Measurements from ENCODE around the gene SEMA4D.
A peak's percentile ranks its signal among the peaks of the same experiment; 100 is the strongest.

The SEMA4D gene, protein sequence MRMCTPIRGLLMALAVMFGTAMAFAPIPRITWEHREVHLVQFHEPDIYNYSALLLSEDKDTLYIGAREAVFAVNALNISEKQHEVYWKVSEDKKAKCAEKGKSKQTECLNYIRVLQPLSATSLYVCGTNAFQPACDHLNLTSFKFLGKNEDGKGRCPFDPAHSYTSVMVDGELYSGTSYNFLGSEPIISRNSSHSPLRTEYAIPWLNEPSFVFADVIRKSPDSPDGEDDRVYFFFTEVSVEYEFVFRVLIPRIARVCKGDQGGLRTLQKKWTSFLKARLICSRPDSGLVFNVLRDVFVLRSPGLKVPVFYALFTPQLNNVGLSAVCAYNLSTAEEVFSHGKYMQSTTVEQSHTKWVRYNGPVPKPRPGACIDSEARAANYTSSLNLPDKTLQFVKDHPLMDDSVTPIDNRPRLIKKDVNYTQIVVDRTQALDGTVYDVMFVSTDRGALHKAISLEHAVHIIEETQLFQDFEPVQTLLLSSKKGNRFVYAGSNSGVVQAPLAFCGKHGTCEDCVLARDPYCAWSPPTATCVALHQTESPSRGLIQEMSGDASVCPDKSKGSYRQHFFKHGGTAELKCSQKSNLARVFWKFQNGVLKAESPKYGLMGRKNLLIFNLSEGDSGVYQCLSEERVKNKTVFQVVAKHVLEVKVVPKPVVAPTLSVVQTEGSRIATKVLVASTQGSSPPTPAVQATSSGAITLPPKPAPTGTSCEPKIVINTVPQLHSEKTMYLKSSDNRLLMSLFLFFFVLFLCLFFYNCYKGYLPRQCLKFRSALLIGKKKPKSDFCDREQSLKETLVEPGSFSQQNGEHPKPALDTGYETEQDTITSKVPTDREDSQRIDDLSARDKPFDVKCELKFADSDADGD

DNA sequence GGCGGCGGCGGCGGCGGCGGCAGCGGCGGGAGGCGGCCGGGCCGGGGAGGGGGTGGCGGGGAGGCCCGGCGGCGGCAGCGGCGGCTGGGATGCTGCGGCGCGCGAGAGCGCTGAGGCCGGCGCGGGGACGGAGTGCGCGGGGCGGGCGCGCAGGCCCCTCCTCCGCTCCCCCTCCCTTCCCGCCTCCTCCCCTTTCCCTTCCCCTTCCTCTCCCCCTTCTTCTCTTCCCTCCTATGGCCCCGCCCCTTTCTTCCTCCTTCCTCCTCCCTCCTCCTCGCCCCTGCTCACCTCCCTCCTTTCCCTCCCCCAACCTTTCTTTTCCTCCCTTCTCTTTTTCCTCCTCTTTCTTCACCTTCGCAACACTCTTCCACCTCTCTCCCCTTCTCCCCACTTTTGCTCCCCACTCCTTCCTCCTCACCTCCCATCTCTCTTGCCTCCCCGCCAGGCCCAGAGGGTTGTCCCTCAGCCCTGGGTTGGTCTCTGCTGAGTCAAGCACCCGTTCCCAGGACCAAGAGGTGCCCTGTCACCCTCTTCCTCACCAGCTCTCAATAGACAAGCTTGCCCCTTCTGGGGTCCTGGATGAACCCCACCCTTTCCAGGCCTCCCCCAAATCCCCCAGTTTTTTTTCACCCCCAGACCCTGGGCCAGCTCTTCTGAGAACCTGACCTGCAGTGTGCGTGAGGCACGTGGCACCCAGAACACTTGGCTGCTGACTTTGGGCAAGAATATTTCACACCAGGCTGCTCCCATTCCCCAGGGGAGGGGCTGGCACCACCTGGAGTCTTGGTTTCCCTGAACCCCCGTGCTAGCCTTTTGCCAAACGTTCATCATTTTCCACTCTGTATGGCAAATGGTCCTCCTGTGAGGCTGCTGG lies at the start of gene SEMA4D:
SEMA4D (minus strand) TSS at position 136 of the 874 bp plus-strand sequence. CDS start 92,657 bp downstream, outside the sequence.
- DNase-seq: peak in 1 of 4 experiments; percentile 22

- DNase-seq: no peak
Observed at GRCh38 chr9:89547000-89547399, 49.1 kb upstream of the SEMA4D start.

GRCh38 chr9:89544279-89544661 lies 46.4 kb upstream of the SEMA4D start:
- DNase-seq: no peak

DNA sequence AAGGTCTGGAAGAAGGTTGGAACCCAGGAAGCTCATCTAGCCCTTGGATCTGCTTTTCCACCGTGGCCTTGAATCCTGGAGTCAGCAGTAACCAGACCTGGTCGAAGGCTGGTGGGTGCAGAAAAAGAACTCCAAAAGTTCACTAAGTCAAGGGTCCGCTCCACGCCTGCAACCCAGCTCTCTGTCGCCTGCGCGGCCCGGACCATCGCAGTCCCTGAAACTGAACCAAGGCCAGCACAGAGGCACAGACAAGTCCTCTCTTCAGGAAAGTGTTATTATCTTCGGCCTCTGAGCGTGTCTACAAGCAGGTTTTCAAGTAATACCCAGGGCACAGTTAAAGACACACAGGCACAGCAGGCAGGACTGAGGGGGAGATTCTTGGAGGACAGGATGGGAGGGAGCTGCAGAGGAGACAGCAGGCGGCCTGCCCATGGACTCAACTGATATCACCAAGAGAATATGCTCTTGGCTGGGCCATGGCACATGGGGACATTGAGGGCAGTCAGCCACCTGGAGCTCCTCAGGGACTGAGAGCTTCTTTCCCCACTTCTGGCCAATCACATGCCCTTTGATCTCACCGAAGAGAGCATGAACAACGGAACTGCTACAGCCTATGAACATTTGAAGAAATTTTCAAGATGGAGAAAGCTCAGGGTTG lies 45.8 kb upstream of the SEMA4D start:
- no peak for DNase-seq

DNA sequence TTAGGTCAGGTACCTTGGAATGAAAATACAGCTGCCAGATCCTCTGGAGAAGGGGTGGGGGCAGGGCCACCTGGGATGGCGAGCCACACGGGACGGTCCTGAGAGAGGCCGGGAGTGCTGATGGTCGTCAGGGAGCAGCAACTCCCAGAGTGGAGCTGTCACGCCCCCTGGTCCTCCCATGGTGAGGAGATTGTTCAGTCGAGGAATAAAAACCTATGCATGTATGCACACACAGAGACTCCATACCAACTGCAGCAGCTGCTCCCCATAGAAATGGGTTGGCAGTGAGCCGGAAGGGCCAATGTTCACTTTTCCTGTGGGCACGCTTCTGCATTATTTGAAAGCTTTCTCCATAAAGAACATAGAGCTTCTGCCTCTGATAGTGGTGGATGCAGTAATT lies 45.2 kb upstream of the SEMA4D start:
- no peak for DNase-seq

DNA sequence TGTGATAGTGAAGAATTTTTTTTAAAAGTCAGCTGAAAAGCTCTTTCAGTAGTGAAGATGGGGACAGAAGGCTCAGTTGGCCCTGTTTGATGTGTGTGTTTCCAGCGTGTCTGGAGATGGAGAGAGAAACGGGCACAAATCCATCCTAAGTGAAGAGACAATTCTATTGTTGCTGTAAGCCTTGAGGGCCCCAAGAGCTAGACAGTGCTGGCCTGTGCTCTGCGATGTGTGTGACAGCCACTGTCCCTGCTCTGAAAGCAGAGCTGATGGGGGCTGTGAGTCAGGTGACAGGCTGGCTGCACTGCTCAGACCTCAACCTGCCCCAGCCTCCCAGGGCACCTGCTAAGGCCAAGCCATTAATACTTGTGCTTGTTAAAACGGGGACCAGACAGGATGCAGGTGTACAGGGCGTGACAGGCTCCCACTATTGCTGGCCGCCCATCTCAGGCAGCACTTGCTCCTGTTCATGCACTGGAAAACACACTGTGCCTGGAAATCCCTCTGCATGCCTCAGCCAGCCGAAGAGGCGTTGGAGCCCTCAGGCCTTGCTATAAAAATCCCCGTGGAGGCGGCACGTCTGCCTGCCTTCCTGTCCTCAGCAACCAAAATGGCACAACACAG lies 44.6 kb upstream of the SEMA4D start:
- no peak for DNase-seq

DNA sequence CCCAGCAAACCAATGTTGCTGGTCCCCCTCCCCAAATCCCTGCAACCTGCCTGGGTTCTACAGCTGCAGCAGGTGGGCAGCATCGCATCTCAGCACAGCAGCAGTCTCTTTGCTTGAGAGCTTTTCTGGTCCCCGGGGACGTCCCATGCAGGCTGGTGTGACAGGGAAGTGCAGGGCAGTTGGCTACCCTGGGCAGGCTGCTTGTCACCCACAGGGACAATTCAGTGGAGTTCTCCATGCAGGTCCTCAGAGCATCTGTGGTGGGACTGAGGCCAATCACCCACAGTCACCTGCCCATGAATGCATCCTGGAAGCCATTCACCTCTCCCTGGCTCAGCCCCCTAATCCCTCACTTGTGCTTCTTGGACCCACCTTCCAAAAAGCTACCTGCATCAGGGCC lies 43.9 kb upstream of the SEMA4D start:
- DNase-seq: no peak

DNA sequence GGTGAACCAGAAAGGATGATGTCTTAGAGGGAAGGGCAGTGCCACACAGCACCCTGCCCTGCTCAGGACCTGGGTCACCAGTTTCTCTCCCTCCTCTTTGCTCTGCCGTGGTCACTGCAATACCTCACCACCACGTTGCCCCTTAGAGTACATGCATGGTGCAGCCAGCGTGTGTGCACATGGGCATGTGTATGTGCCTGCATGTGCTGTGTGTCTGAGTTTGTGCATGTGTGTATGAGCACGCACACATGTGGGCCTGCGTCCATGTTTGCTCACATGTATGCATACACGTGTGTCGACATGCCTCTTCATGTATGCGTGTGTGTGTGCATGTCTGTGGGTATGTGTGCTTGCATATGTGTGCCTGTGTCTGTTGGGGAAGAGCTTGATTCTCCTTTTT lies 41.5 kb upstream of the SEMA4D start:
- DNase-seq: no peak

- DNase-seq: no peak
Observed at GRCh38 chr9:89538871-89539270, 41.0 kb upstream of the SEMA4D start.

DNA sequence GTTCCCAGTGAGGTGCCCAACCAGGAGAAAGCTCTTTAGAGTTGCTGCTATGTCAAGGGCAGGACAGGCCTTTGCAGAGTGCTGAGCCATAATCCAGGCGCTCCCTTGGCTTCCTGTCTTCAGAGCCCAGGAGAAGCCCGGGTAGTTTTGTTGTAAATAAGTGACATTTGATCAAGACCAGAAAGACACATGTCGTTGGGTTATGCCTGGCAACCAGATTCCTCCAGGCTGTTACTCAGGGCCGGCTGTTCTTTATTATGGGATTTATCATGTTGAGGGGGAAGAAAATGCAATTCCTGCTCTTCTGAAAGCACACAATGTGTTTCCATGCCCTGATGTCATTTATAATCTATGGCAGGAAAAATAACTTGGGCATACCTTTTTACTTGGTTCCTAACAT lies 39.3 kb upstream of the SEMA4D start:
- no peak for DNase-seq

- DNase-seq: no peak
Observed at GRCh38 chr9:89536600-89536999, 38.7 kb upstream of the SEMA4D start.

DNA sequence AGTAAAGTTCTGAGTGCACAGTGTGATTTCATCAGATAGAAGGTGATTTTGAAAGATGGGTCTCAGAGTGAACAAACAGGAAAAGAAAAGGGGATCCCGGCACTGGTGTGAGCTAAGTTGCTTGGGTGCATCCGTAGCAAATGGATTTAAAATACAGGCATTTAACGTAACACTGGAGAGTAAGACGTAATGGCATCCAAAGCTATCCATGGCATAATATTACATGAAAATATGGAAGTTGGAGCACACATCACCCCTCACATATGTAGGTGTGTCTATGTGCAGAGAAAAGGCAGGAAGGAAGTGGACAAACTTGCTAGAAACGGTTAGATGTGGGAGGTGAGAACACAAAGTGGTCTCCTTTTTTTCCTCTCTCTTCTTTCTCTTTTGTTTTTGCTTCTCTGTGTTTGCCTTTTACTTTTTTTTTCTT lies 38.2 kb upstream of the SEMA4D start:
- DNase-seq: no peak

- DNase-seq: no peak
Observed at GRCh38 chr9:89535461-89535860, 37.5 kb upstream of the SEMA4D start.

DNA sequence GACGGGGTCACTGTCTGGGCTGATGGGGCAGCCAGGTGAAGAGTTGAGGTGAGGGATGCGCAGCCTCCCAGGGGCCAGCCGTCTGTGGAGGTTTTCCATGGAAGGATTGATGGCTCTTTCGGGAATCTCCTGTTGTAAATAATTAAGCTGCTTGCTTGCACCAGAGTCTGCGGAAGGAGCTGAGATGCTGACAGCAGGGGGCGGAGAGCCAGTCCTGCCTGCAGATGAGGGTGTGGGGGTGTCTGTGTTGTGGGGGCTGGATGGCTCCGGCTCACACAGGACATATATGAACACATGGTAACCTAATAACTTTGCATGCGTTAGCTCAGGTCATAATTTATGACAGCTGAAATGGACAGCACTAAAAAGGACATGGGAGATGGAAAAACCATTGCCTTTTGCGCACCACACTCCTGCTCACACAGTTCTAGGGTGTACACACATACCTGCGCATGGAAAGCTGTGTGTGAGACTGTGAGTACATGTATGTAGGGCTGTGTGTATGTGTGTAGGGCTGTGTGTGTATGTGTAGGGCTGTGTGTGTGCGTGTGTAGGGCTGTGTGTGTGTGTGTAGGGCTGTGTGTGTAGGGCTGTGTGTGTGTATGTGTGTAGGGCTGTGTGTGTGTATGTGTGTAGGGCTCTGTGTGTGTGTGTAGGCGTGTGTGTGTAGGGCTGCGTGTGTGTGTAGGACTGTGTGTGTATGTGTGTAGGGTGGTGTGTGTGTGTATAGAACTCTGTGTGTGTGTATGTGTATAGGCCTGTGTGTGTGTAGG lies 36.8 kb upstream of the SEMA4D start:
- no peak for DNase-seq

DNA sequence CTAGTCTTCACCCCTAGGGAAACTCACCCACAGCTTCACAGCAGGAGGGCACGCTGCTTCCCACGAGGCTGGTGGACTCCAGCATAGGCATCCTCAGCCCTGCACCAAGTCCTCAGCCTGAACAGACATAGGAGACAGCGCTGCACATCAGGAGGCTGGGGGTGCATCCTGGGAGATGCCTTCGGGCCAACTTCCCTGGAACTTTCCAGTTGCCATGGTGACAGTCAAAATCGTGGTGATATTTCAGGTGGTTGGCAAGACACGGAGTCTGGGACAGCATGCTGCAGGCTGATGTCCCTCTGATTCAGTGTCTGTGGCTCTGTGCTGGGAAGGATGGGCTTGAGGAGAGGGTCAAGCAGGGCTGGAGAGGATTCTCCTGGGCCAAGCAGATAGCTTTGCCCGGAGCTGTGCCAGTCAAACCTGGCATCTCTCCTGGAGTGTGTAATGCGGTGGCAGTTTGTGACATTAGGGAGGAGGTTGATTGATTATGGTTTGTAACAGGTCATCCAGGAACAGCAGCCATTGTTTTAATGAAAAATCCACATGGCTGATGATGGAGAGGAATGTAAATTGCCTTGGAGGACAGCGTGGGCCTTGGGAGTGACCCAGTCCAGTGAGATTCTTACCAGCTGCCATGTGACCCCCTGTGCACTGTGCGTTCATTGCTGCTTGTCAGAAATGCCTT lies 35.6 kb upstream of the SEMA4D start:
- no peak for DNase-seq

GRCh38 chr9:89532944-89533343 lies 35.0 kb upstream of the SEMA4D start:
- no peak for DNase-seq

- DNase-seq: no peak
Observed at GRCh38 chr9:89532478-89532877, 34.6 kb upstream of the SEMA4D start.

DNA sequence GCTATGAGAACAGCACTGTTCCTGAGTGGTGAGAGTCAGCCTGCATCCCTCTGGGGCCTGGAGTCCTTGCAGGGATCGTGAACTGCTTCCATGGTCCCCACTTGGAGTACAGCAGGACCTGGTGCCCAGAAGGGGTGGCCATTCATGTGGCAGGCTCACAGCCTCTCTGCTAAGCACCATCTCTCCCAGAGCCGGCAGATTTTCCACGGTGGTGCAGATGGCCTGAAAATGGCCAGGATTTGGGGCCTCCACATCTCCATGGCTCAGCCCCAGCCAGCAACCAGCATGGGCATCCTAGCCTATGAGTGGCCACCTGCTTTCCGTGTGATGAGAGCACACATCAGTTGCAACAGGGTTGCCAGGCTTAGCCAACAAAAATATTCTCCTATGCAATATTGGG lies 33.9 kb upstream of the SEMA4D start:
- no peak for DNase-seq

GRCh38 chr9:89530726-89531125 lies 32.8 kb upstream of the SEMA4D start:
- no peak for DNase-seq

GRCh38 chr9:89529243-89530035 lies 31.5 kb upstream of the SEMA4D start:
- no peak for DNase-seq

Measured in activated CD4-positive, CD25-positive, alpha-beta regulatory T cell (primary cell).